A549 (cell line): ENCODE measurements around the gene HEG1.

Source experiments
- EP300 ChIP-seq, 2 experiments: fragments of >200 bp; sonication (Bioruptor Twin); formaldehyde crosslinking; IDR thresholded peaks; 2 replicates in 1 of 2; 3 replicates in 1 of 2; pipeline ENCODE4 v1.6.1; 2016 to 2017
- JUNB ChIP-seq: fragments of >200 bp; sonication (Bioruptor Twin); formaldehyde crosslinking; IDR thresholded peaks from 2 replicates; pipeline ENCODE4 v1.6.1; 2016
- POLR2A ChIP-seq: IDR thresholded peaks from 2 replicates; pipeline ENCODE4 v1.6.1; 2012; ENCODE audit warnings: mild to moderate bottlenecking, low read length
- RAD21 ChIP-seq, 2 experiments: fragments of >200 bp in 1 of 2; sonication (Bioruptor Twin) in 1 of 2; formaldehyde crosslinking in 1 of 2; IDR thresholded peaks in 1 of 2; conservative IDR thresholded peaks in 1 of 2; 2 replicates in 1 of 2; 3 replicates in 1 of 2; pipeline ENCODE4 v1.6.1; 2012 to 2018; ENCODE audit warnings: inconsistent platforms in 1 of 2
- RFX5 ChIP-seq: fragments of 450-650 bp; IDR thresholded peaks from 2 replicates; pipeline ENCODE4 v1.7.1; 2014; ENCODE audit warnings: antibody characterized with exemption, mild to moderate bottlenecking, moderate library complexity
- SMC3 ChIP-seq: fragments of >200 bp; sonication (Bioruptor Twin); formaldehyde crosslinking; IDR thresholded peaks from 3 replicates; pipeline ENCODE4 v1.6.1; 2018; ENCODE audit warnings: inconsistent platforms
- TF ChIP-seq, protein P1 (sequence below): fragments of >200 bp; sonication (Bioruptor Twin); formaldehyde crosslinking; IDR thresholded peaks from 3 replicates; pipeline ENCODE4 v1.5.1; 2016
- TF ChIP-seq, protein P2 (sequence below): fragments of >200 bp; sonication (Bioruptor Twin); formaldehyde crosslinking; IDR thresholded peaks from 2 replicates; pipeline ENCODE4 v1.6.1; 2016

DNA sequence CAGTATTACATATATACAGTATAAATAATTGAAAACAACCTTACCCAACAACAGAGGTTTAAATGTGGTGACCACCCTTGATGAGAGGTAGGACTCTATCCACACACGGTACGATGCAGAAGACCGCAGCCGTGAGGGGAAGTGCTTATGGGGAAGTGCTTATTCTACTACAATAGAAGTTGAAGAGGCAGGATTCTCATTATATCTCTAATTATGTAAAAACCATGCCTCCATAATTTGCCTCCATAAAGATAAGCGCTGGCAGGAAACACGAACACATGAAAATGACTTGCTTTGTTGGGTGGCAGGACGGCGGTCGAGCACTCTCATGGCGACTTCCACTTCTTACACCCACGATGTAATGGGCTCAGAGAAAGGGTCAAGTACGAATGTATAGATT lies 114.0 kb downstream of the HEG1 start:
- TF ChIP-seq RFX5 (no peak), POLR2A (no peak), RAD21 (conservative IDR thresholded peaks at IDR 0.05 in 1 of 2, IDR thresholded peaks at IDR 0.05 in 1 of 2) (no peak), JUNB (no peak), SMC3 (no peak), EP300 (IDR thresholded peaks at IDR 0.05) (no peak)
- TF ChIP-seq, protein P1, sequence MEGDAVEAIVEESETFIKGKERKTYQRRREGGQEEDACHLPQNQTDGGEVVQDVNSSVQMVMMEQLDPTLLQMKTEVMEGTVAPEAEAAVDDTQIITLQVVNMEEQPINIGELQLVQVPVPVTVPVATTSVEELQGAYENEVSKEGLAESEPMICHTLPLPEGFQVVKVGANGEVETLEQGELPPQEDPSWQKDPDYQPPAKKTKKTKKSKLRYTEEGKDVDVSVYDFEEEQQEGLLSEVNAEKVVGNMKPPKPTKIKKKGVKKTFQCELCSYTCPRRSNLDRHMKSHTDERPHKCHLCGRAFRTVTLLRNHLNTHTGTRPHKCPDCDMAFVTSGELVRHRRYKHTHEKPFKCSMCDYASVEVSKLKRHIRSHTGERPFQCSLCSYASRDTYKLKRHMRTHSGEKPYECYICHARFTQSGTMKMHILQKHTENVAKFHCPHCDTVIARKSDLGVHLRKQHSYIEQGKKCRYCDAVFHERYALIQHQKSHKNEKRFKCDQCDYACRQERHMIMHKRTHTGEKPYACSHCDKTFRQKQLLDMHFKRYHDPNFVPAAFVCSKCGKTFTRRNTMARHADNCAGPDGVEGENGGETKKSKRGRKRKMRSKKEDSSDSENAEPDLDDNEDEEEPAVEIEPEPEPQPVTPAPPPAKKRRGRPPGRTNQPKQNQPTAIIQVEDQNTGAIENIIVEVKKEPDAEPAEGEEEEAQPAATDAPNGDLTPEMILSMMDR: no peak
- TF ChIP-seq, protein P2, sequence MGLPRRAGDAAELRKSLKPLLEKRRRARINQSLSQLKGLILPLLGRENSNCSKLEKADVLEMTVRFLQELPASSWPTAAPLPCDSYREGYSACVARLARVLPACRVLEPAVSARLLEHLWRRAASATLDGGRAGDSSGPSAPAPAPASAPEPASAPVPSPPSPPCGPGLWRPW: no peak
